Activated CD4-positive, alpha-beta T cell treated with anti-CD3 and anti-CD28 coated beads, Interleukin-2, amount 10 ng/mL, durations not matched to agents 7 days and 5 days (primary cell): Measurements from ENCODE around the gene SNRNP25. TPM values are rescaled to one million over a fixed set of nuclear protein-coding genes. Genes with fewer than 3 reads are reported as not detected.

ENCODE experiments used
- CTCF ChIA-PET: fragments of 350-600 bp; sonication (Branson Sonifier 250); formaldehyde crosslinking; loops from one replicate; lab custom pipeline; 2021; ENCODE audit warnings: antibody characterized with exemption; lab: Charles Lee
- POLR2A ChIA-PET: fragments of 350-600 bp; sonication (Branson Sonifier 250); formaldehyde crosslinking; loops from one replicate; lab custom pipeline; 2021; ENCODE audit warnings: antibody characterized with exemption; lab: Charles Lee
- DNase-seq: peaks from one replicate; pipeline ENCODE4 v3.0.0-alpha.2; 2020
- H3K27ac Mint-ChIP-seq: one replicate; pipeline ENCODE4 v1.8.0; 2021; ENCODE audit warnings: mild to moderate bottlenecking, moderate library complexity, mixed read lengths
- H3K27me3 Mint-ChIP-seq: one replicate; pipeline ENCODE4 v1.8.0; 2021; ENCODE audit warnings: mixed read lengths
- H3K36me3 Mint-ChIP-seq: one replicate; pipeline ENCODE4 v1.8.0; 2021; ENCODE audit warnings: low read depth, mixed read lengths
- H3K4me1 Mint-ChIP-seq: one replicate; pipeline ENCODE4 v1.8.0; 2021; ENCODE audit warnings: mixed read lengths
- H3K4me3 Mint-ChIP-seq: one replicate; pipeline ENCODE4 v1.8.0; 2021; ENCODE audit warnings: mild to moderate bottlenecking, moderate library complexity, mixed read lengths
- H3K9me3 Mint-ChIP-seq: one replicate; pipeline ENCODE4 v1.8.0; 2021; ENCODE audit warnings: mixed read lengths
- total RNA-seq, 2 experiments: library from RNA; stranded (reverse); gene quantifications; one replicate each; pipeline ENCODE4 v1.2.3, GENCODE V29; 2021

The SNRNP25 gene
- total RNA-seq, 2 experiments from 2014 or later = 41.1 to 45.6 TPM

DNA sequence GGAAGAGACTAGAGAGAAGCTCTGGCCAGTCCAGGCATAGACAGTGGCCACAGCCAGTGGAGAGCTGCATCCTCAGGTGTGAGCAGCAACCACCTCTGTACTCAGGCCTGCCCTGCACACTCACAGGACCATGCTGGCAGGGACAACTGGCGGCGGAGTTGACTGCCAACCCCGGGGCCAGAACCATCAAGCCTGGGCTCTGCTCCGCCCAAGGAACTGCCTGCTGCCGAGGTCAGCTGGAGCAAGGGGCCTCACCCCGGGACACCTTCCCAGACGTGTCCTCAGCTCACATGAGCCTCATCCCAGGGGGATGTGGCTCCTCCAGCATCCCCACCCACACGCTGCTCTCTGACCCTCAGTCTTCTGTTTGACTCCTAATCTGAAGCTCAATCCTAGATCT, 15.6 kb downstream of the SNRNP25 start:
- peaks cover 7% of the 10 kb centered on the region for H3K4me1 Mint-ChIP-seq
- ChIA-PET CTCF (interaction anchor here (1.2 to 11.4 kb wide), 3 partner anchors 10 to 293 kb away, joined by 4 to 169 read pairs (median 9); no protein-coding TSS in a partner anchor), POLR2A (interaction anchor here (0.6 kb wide), 1 partner anchor 16 kb away, joined by 3 read pairs; the partner anchor contains the start of genes POLR3K and SNRNP25)
- H3K4me3 Mint-ChIP-seq = no peak overlapping the region
- H3K36me3 Mint-ChIP-seq = no peaks in the 10 kb centered on the region
- H3K9me3 Mint-ChIP-seq = no peaks in the 10 kb centered on the region
- no peak overlapping the region for H3K27ac Mint-ChIP-seq
- no peak for DNase-seq
- peaks cover 29% of the 10 kb centered on the region for H3K27me3 Mint-ChIP-seq

DNA sequence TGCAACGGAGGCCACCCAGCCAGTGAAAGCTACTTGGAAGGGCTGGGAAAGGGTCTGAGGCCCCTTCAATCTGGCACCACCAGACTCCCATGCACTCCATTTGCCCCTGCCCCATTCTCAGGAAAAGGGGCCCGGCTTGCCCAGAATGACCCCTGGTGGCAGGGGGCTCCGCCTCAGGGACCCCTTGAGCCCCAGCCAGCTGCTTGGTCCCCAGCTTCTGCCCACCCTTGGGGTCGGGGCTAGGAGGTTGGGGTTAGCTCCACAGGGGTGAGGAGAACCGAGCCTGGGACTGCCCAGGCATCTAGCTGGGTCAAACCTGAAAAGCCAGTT, 17.5 kb downstream of the SNRNP25 start:
- ChIA-PET CTCF (interaction anchor here (2.1 to 11.4 kb wide), 3 partner anchors 24 to 291 kb away, joined by 7 to 169 read pairs (median 9); no protein-coding TSS in a partner anchor), POLR2A (no interaction called here)
- Mint-ChIP-seq H3K36me3 (no peaks in the 10 kb centered on the region), H3K4me1 (peaks cover 9% of the 10 kb centered on the region), H3K27ac (no peak overlapping the region), H3K27me3 (peaks cover 38% of the 10 kb centered on the region), H3K4me3 (no peak overlapping the region), H3K9me3 (no peaks in the 10 kb centered on the region)
- DNase-seq = no peak

DNA sequence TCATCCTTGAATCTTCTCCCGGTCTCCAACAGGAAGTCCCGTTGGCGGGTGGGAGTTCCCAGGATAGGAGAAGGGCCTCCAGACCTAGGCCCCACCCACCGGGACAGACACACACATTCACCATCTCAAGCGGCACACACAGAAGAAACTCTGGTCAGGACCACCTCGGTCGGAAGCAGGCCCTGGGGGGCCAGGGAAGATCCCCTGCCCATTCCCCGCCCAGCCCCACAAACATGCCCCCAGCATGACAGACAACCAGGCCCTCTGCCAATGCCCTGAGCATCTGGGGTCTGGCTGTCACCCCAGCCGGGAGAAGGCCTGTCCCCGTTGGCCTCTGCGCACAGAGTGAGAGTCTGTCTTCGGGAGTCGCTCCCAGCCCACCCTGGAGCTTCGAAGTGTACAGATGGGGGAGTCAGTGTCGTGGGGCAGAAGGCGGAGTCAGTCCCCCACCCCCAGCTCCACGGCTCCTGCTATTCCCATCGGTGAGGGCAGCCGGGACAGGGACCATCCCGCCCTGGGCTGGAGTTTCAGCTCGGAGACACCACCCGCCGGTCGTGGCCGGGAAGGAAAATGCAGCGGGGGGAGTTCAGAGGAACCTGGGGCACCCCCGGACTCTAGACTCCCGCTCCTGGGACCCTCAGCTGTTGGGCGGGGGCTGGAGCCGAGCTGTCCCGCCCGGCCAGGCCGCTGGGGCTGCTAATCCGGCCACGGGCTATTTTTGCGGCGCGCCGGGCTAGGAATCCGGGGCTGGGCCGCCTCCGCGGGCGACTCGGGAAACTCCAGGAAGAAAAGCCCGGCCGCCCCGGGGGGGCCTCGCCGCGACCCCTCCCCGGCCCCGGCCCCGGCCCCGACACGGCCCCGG, 18.1 kb downstream of the SNRNP25 start:
- Mint-ChIP-seq H3K36me3 (no peaks in the 10 kb centered on the region), H3K4me3 (no peak overlapping the region), H3K9me3 (no peaks in the 10 kb centered on the region), H3K27me3 (peaks cover 38% of the 10 kb centered on the region), H3K4me1 (peaks cover 15% of the 10 kb centered on the region), H3K27ac (no peak overlapping the region)
- POLR2A ChIA-PET = no interaction called here
- CTCF ChIA-PET = interaction anchor here (0.6 to 11.4 kb wide), 5 partner anchors 7 to 1148 kb away, joined by 3 to 169 read pairs (median 7); no protein-coding TSS in a partner anchor
- DNase-seq = no peak

DNA sequence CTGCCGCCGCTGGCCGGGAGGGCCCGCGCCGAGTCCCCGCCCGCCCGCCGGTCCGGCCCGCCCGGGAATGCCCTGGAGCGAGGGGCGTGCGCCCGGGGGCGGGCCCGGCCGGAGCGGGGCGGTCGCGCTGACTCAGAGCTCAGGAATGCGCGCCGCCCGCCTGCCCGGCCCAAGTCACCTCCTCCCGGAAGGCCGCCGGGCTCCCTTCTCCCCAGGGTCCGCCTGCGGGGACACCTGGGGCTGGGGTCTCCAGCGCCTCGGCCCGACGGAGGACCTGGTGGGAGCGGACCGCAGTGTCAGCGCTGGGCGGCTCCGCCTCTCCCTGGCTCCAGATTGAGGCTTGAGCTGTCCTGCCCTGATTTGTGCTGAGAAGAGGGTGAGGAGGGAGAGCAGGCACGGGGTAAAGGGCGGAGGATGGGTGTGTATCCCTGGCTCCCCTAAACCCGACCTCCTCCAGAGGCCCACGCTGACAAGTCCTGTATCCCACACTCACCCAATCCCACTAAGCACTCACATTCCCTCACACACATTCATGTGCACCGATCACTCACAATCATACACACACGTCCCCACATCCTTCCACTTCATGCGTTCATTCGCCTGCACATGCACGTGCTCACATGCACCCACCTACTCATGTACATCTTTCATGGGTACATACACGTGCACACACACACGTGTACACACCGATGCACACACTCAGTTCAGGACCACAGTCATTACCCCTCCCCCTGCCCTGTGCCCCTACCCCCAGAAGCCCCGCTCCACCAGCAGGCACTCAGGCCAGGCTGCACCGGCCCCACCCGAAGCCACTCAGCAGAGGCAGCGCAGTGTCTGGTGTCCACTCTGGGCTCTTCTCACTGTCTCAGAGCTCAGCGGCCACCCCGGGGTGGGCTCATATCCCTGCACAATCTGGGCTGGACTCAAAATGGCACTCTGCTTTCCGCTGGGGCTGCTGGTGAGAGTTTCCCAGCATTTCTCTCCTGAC, 19.2 kb downstream of the SNRNP25 start, which contains the start of gene RHBDF1:
Gene RHBDF1, minus strand, starts transcription at position 71 of the 988 bp plus-strand sequence. CDS start 7,616 bp downstream, outside the sequence.
- H3K9me3 Mint-ChIP-seq = no peaks in the 10 kb centered on the region
- no peaks in the 10 kb centered on the region for H3K36me3 Mint-ChIP-seq
- POLR2A ChIA-PET = no interaction called here
- peak within 1 kb of the TSS; percentile 5 for H3K4me3 Mint-ChIP-seq
- H3K27ac Mint-ChIP-seq = no peak within 1 kb of the TSS
- CTCF ChIA-PET = interaction anchor here (0.9 to 11.4 kb wide), 4 partner anchors 8 to 109 kb away, joined by 3 to 169 read pairs (median 35); no protein-coding TSS in a partner anchor
- H3K4me1 Mint-ChIP-seq = peaks cover 20% of the 10 kb centered on the region
- H3K27me3 Mint-ChIP-seq = peaks cover 36% of the 10 kb centered on the region
- DNase-seq = no peak

DNA sequence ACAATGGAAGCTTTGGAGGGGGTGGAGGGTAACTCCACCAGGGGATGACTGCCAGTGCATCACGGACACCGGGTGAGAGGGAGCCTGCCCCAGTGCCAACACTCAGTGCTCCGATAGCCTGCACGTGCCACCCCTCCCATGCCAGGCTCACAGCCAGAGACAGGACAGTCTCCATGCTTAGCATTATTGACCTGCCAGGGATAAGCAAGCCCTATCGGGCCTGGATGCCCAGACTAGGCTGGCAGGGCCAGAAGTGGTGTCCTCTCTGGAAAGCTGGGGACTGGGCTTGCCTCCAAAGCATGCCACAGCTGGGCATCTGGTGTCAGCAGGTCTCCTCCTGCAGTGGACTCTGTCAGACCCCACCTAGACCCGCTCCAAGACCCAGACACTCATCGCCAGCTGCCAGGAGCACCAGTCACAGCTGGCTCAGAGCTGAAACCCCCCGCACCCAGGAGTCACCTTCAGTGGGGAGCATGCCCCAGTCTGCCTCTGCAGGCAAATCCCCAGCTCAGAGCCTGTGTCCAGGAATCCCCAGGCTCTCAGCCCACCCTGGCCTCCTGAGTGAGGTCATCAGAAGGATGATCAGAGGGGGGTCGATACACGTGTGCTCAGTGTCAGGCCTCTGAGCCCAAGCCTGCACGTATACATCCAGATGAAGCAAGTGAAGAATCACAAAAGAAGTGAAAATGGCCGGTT, 20.6 kb downstream of the SNRNP25 start:
- no peak for DNase-seq
- H3K27me3 Mint-ChIP-seq = peaks cover 36% of the 10 kb centered on the region
- H3K36me3 Mint-ChIP-seq = no peaks in the 10 kb centered on the region
- H3K4me3 Mint-ChIP-seq = no peak overlapping the region
- POLR2A ChIA-PET = no interaction called here
- no peaks in the 10 kb centered on the region for H3K9me3 Mint-ChIP-seq
- H3K27ac Mint-ChIP-seq = no peak overlapping the region
- CTCF ChIA-PET = interaction anchor here (1.0 to 7.0 kb wide), 5 partner anchors 9 to 23 kb away, joined by 3 to 44 read pairs (median 4); no protein-coding TSS in a partner anchor
- peaks cover 27% of the 10 kb centered on the region for H3K4me1 Mint-ChIP-seq

DNA sequence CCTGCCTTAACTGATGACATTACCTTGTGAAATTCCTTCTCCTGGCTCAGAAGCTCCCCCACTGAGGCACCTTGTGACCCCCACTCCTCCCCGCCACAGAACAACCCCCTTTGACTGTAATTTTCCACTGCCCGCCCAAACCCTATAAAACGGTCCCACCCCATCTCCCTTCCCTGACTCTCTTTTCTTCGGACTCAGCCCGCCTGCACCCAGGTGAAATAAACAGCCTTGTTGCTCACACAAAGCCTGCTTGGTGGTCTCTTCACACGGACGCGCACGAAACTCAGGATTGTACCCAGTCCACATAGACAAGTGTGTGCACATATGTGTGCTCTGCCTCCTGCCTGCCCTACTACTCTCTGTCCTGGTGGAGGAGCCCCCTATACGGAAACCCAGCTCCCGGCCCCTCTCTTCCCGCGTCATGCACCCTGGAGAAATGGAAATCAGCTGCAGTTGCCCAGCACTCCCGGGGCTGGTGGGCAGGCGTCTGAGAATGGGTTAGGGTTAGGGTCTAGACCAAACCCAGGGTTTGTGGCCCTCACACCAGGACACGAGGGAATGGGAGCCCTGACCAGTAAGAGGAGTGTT, 21.2 kb downstream of the SNRNP25 start:
- ChIA-PET CTCF (interaction anchor here (1.0 to 7.0 kb wide), 7 partner anchors 9 to 22 kb away, joined by 3 to 44 read pairs (median 4); partner anchors contain the start of genes POLR3K and SNRNP25), POLR2A (no interaction called here)
- no peak overlapping the region for H3K27ac Mint-ChIP-seq
- no peaks in the 10 kb centered on the region for H3K9me3 Mint-ChIP-seq
- H3K4me1 Mint-ChIP-seq = peaks cover 32% of the 10 kb centered on the region
- peaks cover 3% of the 10 kb centered on the region for H3K36me3 Mint-ChIP-seq
- no peak for DNase-seq
- no peak overlapping the region for H3K4me3 Mint-ChIP-seq
- peaks cover 34% of the 10 kb centered on the region for H3K27me3 Mint-ChIP-seq

DNA sequence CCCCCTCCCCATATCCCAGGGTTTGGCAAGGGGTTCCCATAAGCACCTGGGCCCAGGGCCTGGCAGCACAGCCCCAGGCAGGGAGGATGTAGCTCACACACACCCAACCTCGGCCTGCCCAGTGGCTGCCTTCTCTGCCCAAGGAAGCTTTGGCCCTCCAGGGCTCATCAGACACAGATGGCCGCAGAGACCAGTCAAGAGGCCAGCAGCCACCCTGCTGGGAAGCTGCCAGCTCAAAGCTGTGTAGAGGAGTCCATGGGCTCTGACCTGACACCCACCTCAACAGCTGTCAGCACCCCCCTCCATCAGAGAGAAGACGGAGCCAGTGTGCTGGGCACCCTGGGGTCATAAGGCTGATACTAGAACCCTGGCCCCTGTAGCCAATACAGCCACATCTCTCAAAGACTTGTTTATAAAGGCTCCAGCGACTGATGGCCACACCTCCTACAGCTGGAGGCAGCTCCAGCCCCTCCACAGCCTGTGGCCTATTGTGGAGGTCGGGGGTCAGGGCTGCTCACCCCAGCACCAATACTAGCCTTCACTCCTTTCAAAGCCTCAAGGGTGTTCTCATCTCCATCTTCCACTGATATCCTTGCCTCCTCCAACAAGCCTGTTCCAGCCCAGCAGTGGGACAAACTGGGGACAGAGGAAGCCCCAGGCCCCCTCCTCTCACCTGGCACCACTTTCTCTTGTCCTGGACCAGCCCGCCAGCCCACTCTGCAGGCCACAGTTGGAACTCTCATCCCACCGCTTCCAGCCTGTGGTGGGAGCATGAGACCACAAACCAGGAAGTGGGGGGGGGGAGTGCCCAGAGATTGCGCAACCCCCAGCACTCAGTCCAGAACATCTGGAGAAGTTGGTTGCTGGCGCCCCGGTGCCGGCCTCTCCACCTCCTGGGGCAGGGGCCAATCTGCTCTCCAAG, 22.2 kb downstream of the SNRNP25 start:
- peak; percentile 19 for DNase-seq
- CTCF ChIA-PET = interaction anchor here (1.0 to 7.0 kb wide), 6 partner anchors 9 to 22 kb away, joined by 3 to 44 read pairs (median 4); partner anchors contain the start of genes POLR3K and SNRNP25
- Mint-ChIP-seq H3K4me1 (peaks cover 32% of the 10 kb centered on the region), H3K9me3 (no peaks in the 10 kb centered on the region), H3K27me3 (peaks cover 30% of the 10 kb centered on the region), H3K27ac (peak overlapping the region; percentile 69), H3K36me3 (peaks cover 5% of the 10 kb centered on the region), H3K4me3 (no peak overlapping the region)
- POLR2A ChIA-PET = no interaction called here

DNA sequence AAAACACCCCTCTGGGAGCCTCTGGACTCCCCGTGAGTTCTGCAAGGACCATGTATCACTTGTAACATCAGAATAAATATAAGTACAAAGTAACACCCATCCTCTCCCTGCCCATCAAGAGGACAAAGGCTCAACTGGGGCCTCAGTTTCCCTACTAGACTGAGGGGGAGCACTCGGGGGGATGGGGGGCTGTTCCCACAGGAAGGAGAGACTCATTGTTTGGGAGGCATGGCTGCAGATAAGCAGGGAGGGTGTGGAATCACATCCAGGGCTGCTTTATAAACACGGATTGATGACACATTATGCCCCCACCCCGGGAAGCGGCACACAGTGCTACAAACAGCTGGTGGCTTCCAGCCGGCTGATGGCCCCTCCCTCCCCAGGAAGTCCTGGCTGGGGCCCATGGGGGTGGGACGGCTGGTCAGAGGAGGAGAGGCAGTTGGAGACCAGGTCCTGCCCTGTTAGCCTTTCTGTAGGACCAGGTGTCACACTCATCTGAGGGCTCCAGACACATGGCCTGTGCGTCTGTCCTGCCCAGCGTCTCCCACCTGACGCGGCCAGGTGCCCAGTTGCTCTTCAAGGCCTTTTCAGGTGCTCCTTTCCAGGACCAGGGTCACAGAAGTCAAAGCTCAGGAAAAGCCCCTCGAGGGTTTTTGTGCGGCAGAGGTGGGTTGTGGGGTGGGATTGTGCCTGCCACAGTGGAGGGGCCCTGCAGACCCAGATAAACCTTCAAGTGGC, 23.1 kb downstream of the SNRNP25 start:
- peak; percentile 19 for DNase-seq
- CTCF ChIA-PET = interaction anchor here (1.0 to 7.0 kb wide), 6 partner anchors 11 to 30 kb away, joined by 3 to 44 read pairs (median 14); no protein-coding TSS in a partner anchor

DNA sequence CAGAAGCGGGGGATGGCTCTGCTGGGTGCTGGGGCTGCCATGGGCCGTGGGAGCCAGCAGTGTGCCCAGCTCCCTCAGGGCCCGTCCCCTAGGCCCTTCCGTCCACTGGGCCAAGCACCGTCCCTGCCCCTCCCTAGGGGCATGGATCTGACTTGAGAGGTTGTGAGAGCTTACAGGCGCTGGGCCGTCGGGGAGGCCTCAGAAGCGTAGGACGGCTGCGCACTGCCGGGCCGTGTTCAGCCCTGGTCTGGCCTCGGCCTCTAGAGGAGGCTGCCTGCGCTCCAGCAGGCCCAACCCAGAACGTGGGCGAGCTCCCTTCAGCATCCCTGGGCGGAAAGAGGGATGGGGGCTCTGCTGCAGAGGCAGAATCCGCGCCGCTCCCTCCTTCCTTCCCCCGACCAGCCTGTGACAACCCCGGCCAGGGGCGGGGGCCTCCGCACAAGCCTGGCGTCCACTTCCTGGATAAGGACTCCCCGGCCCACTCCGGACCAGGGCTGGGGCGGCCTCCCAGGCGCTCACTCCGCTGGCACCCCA, 23.7 kb downstream of the SNRNP25 start:
- Mint-ChIP-seq H3K4me3 (peak overlapping the region; percentile 67), H3K27ac (peak overlapping the region; percentile 64), H3K9me3 (no peaks in the 10 kb centered on the region), H3K27me3 (peaks cover 25% of the 10 kb centered on the region), H3K4me1 (peaks cover 32% of the 10 kb centered on the region), H3K36me3 (peaks cover 5% of the 10 kb centered on the region)
- peak; percentile 24 for DNase-seq
- ChIA-PET POLR2A (no interaction called here), CTCF (interaction anchor here (1.0 to 7.0 kb wide), 5 partner anchors 12 to 29 kb away, joined by 3 to 44 read pairs (median 9); no protein-coding TSS in a partner anchor)

More for the DNA sequence above, 23.1 kb downstream of the SNRNP25 start:
- Mint-ChIP-seq H3K36me3 (peaks cover 5% of the 10 kb centered on the region), H3K4me3 (peak overlapping the region; percentile 67), H3K4me1 (peaks cover 32% of the 10 kb centered on the region), H3K27ac (peak overlapping the region; percentile 69), H3K9me3 (no peaks in the 10 kb centered on the region), H3K27me3 (peaks cover 25% of the 10 kb centered on the region)
- POLR2A ChIA-PET = no interaction called here
